HG03378 (cell line): Measurements from ENCODE around the gene ENPP6.

Experiments
- ATAC-seq: cut with Tn5 transposase; IDR thresholded peaks from one replicate; pipeline ENCODE4 v1.9.1; 2021; ENCODE audit warnings: mild to moderate bottlenecking, moderate library complexity; ENCODE audit not compliant: unreplicated experiment

ENPP6 gene

GRCh38 chr4:184192933-184193332 lies 24.7 kb downstream of the ENPP6 start:
- ATAC-seq: no peak

- ATAC-seq: no peak
Observed at GRCh38 chr4:184191267-184191666, 26.4 kb downstream of the ENPP6 start.

- ATAC-seq: no peak
Observed at GRCh38 chr4:184190711-184191110, 27.0 kb downstream of the ENPP6 start.

- no peak for ATAC-seq
Observed at GRCh38 chr4:184189966-184190365, 27.7 kb downstream of the ENPP6 start.

- ATAC-seq: no peak
Observed at GRCh38 chr4:184188443-184189400, 29.0 kb downstream of the ENPP6 start.

- ATAC-seq: no peak
Observed at GRCh38 chr4:184177271-184177670, 40.4 kb downstream of the ENPP6 start.

- ATAC-seq: no peak
Observed at GRCh38 chr4:184174571-184175488, 42.8 kb downstream of the ENPP6 start.

- no peak for ATAC-seq
Observed at GRCh38 chr4:184171011-184171410, 46.7 kb downstream of the ENPP6 start.

- ATAC-seq: no peak
Observed at GRCh38 chr4:184169225-184169867, 48.3 kb downstream of the ENPP6 start.

GRCh38 chr4:184168406-184169019 lies 49.2 kb downstream of the ENPP6 start:
- ATAC-seq: no peak

GRCh38 chr4:184167576-184167975 lies 50.1 kb downstream of the ENPP6 start:
- peak; percentile 72 for ATAC-seq

- ATAC-seq: no peak
Observed at GRCh38 chr4:184166736-184167135, 50.9 kb downstream of the ENPP6 start.

- ATAC-seq: no peak
Observed at GRCh38 chr4:184165291-184165690, 52.4 kb downstream of the ENPP6 start.

GRCh38 chr4:184163813-184164212 lies 53.9 kb downstream of the ENPP6 start:
- no peak for ATAC-seq

GRCh38 chr4:184162596-184162995 lies 55.1 kb downstream of the ENPP6 start:
- no peak for ATAC-seq

- ATAC-seq: no peak
Observed at GRCh38 chr4:184157322-184157721, 60.4 kb downstream of the ENPP6 start.

- ATAC-seq: no peak
Observed at GRCh38 chr4:184156163-184156920, 61.3 kb downstream of the ENPP6 start.

GRCh38 chr4:184154199-184154598 lies 63.5 kb downstream of the ENPP6 start:
- ATAC-seq: no peak

GRCh38 chr4:184153781-184154180 lies 63.9 kb downstream of the ENPP6 start:
- ATAC-seq: no peak

- no peak for ATAC-seq
Observed at GRCh38 chr4:184151988-184152485, 65.6 kb downstream of the ENPP6 start.
